Skeletal muscle tissue (tissue), 4 donors: ENCODE data around the gene MPPED1. TPM values are rescaled to one million over a fixed set of nuclear protein-coding genes. Genes with fewer than 3 reads are reported as not detected.

ENCODE experiments used
- H3K27ac ChIP-seq: one replicate; pipeline ENCODE4 v1.7.0; 2013; ENCODE audit warnings: mild to moderate bottlenecking, low read depth, low read length, inconsistent platforms
- H3K27me3 ChIP-seq, 3 donors: one replicate each; pipeline ENCODE4 v1.7.0; 2013; ENCODE audit warnings: low read length in 3 of 3; ENCODE audit not compliant: control insufficient read depth in 3 of 3, insufficient read depth in 3 of 3
- H3K36me3 ChIP-seq, 3 donors: one replicate each; pipeline ENCODE4 v1.7.0; 2013; ENCODE audit warnings: low read length in 3 of 3; ENCODE audit not compliant: control insufficient read depth in 3 of 3, insufficient read depth in 3 of 3
- H3K4me1 ChIP-seq, 3 donors: one replicate each; pipeline ENCODE4 v1.7.0; 2013; ENCODE audit warnings: low read length in 3 of 3, mild to moderate bottlenecking in 3 of 3; ENCODE audit not compliant: control insufficient read depth in 3 of 3, insufficient read depth in 3 of 3
- H3K4me3 ChIP-seq, 3 donors: one replicate each; pipeline ENCODE4 v1.7.0; 2013; ENCODE audit warnings: low read length in 3 of 3
- H3K9ac ChIP-seq, 3 donors: one replicate each; pipeline ENCODE4 v1.7.0; 2013; ENCODE audit warnings: low read length in 3 of 3, mild to moderate bottlenecking in 3 of 3, moderate library complexity in 2 of 3, low read depth in 1 of 3
- H3K9me3 ChIP-seq, 3 donors: one replicate each; pipeline ENCODE4 v1.7.0; 2013; ENCODE audit warnings: low read length in 3 of 3; ENCODE audit not compliant: control insufficient read depth in 3 of 3
- total RNA-seq: library from RNA; depleted of rRNA; stranded (reverse); fragments of >200 nt; gene quantifications from one replicate; pipeline ENCODE4 v1.2.3, GENCODE V29; 2014
- donor health status: Osteomylitis.

MPPED1 gene
- total RNA-seq, 1 donor from 2014 or later, result under 0.01 TPM

DNA sequence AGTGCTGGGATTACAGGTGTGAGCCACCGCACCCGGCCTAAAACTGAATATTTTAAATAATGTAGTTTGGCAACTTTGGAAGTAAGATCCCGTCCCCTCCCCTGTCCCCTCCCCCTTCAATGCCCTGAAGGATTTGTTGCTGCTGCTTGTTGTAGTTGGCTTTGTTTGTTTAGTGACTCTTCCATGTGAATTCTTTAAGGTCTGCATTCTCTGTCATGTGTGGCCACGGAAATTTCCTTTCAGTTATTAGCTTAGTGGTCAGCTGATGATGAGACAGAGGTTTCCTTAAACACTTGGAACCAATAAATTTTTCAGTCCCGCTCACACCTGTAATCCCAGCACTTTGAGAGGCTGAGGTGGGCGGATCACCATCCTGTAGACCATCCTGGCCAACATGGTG lies 109.9 kb downstream of the MPPED1 start:
- Histone ChIP-seq H3K4me3 (no peak overlapping the region), H3K27me3 (peaks cover 5 to 23% (median 10%) of the 10 kb centered on the region in 3 donors), H3K9ac (no peak overlapping the region), H3K27ac (no peak overlapping the region), H3K36me3 (no peaks in the 10 kb centered on the region), H3K9me3 (no peaks in the 10 kb centered on the region), H3K4me1 (peaks cover 0 to 2% (median 0%) of the 10 kb centered on the region in 3 donors)

DNA sequence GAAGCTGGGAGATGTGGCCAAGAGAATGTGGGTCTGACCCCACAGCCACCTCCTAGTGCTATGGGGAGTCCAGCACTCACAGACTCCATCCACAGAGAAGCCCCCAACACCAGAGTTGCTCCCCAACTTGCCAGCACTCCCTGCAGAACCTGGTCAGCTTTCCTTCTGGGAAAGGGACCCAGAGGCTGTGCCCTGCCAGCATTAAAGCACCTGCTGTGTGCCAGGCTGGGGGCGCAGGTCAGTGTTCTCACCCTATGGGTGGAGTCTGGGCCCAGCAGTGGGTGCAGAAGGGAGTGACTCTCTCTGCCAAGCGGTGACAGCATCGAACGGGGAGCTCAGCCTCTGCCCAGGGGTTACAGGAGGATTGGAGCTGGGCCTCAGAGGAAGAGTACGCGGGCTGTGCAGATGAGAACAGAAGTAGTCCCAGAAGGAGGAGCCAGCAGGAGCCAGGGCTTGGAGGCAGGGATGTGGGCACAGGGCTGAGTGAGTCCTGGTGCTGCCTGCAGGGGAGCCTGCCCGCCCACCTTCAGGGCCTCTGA lies 114.4 kb downstream of the MPPED1 start:
- Histone ChIP-seq H3K4me3 (no peak overlapping the region), H3K27me3 (peaks cover 16 to 30% (median 29%) of the 10 kb centered on the region in 3 donors), H3K27ac (no peak overlapping the region), H3K9ac (no peak overlapping the region), H3K36me3 (no peaks in the 10 kb centered on the region), H3K9me3 (no peaks in the 10 kb centered on the region), H3K4me1 (peaks cover 0 to 2% (median 0%) of the 10 kb centered on the region in 3 donors)

DNA sequence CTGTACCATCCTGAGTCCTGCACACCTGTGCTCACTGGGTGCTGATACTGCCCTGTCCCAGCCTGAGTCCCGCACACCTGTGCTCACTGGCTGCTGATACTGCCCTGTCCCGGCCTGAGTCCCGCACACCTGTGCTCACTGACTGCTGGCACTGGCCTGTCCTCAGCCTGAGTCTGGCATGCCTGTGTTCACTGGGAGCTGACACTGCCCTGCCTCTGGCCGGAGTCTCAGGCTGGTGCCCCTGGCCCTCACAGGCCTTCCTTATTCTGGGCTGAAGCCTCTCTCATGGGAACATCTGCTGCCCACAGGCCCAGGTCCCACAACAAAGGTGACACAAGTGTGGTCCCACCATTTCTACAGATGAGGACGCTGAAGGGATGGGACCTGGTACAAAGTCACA lies 115.1 kb downstream of the MPPED1 start:
- Histone ChIP-seq H3K4me1 (peaks cover 0 to 2% (median 0%) of the 10 kb centered on the region in 3 donors), H3K36me3 (no peaks in the 10 kb centered on the region), H3K27ac (no peak overlapping the region), H3K9me3 (no peaks in the 10 kb centered on the region), H3K4me3 (no peak overlapping the region), H3K27me3 (peaks cover 16 to 31% (median 30%) of the 10 kb centered on the region in 3 donors), H3K9ac (no peak overlapping the region)

DNA sequence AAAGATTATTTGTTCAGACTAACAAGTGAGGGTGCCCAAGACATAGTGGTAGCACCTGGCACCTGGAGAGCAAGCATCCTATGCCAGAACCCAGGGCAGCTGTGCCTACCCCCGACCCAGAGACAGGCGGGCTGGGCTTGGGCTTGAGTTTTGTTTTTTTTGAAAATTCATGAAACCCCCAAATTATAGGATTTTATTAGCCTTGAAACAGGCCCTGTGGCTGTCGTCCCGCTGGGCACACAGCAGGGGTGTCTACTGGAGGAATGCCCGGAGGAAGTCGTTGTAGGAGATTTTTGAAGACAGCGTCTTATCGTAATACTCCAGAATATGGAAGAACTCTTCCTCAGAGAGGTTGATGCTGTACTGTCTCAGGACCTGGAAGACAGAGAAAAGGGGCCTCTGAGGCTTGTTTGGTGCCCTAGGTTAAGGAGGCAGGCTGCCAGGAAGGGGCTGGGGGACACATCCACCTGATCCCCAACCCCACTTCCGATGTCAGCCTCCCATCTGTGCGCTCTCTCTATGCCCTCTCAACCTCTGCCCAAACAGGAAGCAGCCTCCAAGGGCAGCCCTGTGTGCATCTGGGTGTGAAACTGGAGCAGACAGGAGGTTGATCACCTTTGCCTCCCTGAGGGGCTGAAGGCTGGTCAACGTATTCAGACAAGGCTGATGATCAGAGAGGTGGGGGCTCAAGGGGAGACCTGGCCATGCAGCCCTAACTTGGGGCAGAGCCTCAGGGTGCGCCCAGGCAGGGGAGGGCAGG lies 117.0 kb downstream of the MPPED1 start:
- peaks cover 16 to 31% (median 30%) of the 10 kb centered on the region in 3 donors for H3K27me3 ChIP-seq
- H3K36me3 ChIP-seq, result no peaks in the 10 kb centered on the region
- no peak overlapping the region for H3K4me3 ChIP-seq
- no peak overlapping the region for H3K27ac ChIP-seq
- H3K9ac ChIP-seq, result no peak overlapping the region
- H3K4me1 ChIP-seq, result no peaks in the 10 kb centered on the region
- H3K9me3 ChIP-seq, result no peaks in the 10 kb centered on the region

- peaks cover 16 to 31% (median 30%) of the 10 kb centered on the region in 3 donors for H3K27me3 ChIP-seq
- no peaks in the 10 kb centered on the region for H3K9me3 ChIP-seq
- H3K27ac ChIP-seq, result no peak overlapping the region
- no peaks in the 10 kb centered on the region for H3K36me3 ChIP-seq
- H3K9ac ChIP-seq, result no peak overlapping the region
- H3K4me1 ChIP-seq, result no peaks in the 10 kb centered on the region
- H3K4me3 ChIP-seq, result no peak overlapping the region
Observed at GRCh38 chr22:43529461-43529860, 117.6 kb downstream of the MPPED1 start.

DNA sequence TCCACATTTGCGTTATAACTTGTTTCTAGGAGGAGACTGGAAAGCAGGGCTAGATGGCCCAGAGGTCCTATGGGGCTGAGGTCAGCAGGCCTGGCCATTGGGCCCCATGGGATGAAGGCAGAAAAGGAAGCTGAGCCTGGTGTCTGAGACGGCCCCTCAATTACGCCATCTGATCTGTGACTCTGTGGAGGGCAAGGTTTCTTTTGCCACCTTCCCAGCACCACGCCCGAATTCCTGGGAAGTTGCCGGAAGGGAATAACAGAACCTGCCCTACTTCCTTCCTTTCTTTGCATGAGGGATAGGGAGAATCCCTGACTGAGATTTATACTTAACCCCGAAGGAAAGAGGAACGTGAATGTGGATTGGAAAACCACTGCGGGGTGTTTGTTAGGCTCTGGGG lies 118.1 kb downstream of the MPPED1 start:
- H3K27me3 ChIP-seq, result peaks cover 16 to 31% (median 30%) of the 10 kb centered on the region in 3 donors
- H3K9me3 ChIP-seq, result no peaks in the 10 kb centered on the region
- no peak overlapping the region for H3K27ac ChIP-seq
- no peaks in the 10 kb centered on the region for H3K36me3 ChIP-seq
- no peak overlapping the region for H3K4me3 ChIP-seq
- H3K4me1 ChIP-seq, result no peaks in the 10 kb centered on the region
- H3K9ac ChIP-seq, result no peak overlapping the region

GRCh38 chr22:43530349-43531201 lies 118.8 kb downstream of the MPPED1 start:
- no peaks in the 10 kb centered on the region for H3K9me3 ChIP-seq
- no peaks in the 10 kb centered on the region for H3K4me1 ChIP-seq
- no peaks in the 10 kb centered on the region for H3K36me3 ChIP-seq
- H3K9ac ChIP-seq, result no peak overlapping the region
- no peak overlapping the region for H3K4me3 ChIP-seq
- H3K27me3 ChIP-seq, result peaks cover 15 to 31% (median 27%) of the 10 kb centered on the region in 3 donors
- no peak overlapping the region for H3K27ac ChIP-seq

GRCh38 chr22:43531651-43532050 lies 119.8 kb downstream of the MPPED1 start:
- Histone ChIP-seq H3K9ac (no peak overlapping the region), H3K36me3 (no peaks in the 10 kb centered on the region)

DNA sequence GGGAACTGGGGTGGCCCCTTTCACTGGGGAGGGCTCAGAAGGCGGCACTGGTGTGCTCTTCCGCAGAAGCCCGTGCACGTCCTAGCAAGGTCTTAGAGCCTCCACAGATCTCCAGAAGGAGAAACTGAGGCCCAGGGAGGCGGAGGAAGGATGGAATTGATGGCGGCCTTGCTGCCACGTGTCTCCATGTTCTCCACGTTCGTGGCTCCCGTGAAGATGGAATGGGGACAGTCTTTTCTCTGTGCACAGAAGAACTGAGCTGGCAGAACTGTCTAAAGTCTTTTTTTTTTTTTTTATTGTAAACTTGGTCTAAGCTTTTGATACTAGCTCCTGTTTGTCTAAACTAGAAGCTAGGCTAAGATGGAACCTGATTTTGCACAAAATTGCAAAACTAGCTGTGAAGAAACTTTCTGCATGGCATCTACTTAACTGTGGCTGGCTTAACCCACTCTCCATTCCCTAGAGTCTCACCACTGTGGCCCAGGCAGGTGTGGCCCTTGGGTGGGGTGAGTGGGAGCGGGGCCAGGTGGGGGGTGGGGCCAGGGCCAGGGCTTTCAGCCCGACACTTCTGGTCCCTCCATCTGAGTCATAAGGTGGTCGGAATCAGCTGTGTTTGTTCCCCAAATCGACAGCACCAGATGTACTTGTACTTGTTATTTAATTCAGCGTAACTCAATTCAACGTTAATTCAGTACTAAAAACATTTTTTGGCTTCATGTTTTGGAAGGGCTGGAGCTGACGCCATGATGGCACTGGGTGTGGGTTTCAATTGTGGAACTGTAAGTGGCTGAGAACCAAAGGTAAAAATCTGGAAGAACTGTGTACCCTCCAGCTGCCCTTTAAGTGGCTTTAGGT lies 120.7 kb downstream of the MPPED1 start:
- peaks cover under 1 to 18% (median 9%) of the 10 kb centered on the region in 3 donors for H3K27me3 ChIP-seq
- H3K9me3 ChIP-seq, result peaks cover 0 to 2% (median 0%) of the 10 kb centered on the region in 3 donors
- no peak overlapping the region for H3K27ac ChIP-seq
- no peaks in the 10 kb centered on the region for H3K4me1 ChIP-seq
- no peak overlapping the region for H3K9ac ChIP-seq
- H3K4me3 ChIP-seq, result no peak overlapping the region
- no peaks in the 10 kb centered on the region for H3K36me3 ChIP-seq

More at GRCh38 chr22:43531651-43532050, 119.8 kb downstream of the MPPED1 start:
- Histone ChIP-seq H3K4me1 (no peaks in the 10 kb centered on the region), H3K27ac (no peak overlapping the region), H3K27me3 (peaks cover 7 to 27% (median 16%) of the 10 kb centered on the region in 3 donors), H3K9me3 (no peaks in the 10 kb centered on the region), H3K4me3 (no peak overlapping the region)
